Endothelial cell of umbilical vein (primary cell): ENCODE results near the gene KRTAP10-9. TPM values are rescaled to one million over a fixed set of nuclear protein-coding genes. Genes with fewer than 3 reads are reported as not detected.

Experiments used
- BruUV-seq: library from RNA; stranded (reverse); fragments of 400-500 nt; replicated peaks from 2 replicates; lab custom pipeline; 2021; lab: Mats Ljungman, UMichigan
- CTCF ChIA-PET: fragments of 300-600, 350-600 bp; sonication (Branson Sonifier 250); formaldehyde crosslinking; loops from one replicate; lab custom pipeline; 2021; ENCODE audit warnings: antibody characterized with exemption, inconsistent platforms; lab: Charles Lee
- POLR2A ChIA-PET: fragments of 300-600, 350-600 bp; sonication (Branson Sonifier 250); formaldehyde crosslinking; loops from one replicate; lab custom pipeline; 2021; ENCODE audit warnings: antibody characterized with exemption, inconsistent platforms; lab: Charles Lee
- DNase-seq: peaks from one replicate; pipeline ENCODE4 v3.0.0-alpha.2; 2011; ENCODE audit warnings: low read depth, low spot score
- FAIRE-seq: peaks from 2 replicates; lab custom pipeline; 2011; peaks lifted over from hg19 to GRCh38; lab: Jason Lieb, UNC
- H2AFZ ChIP-seq: 2 replicates; pipeline ENCODE4 v1.6.0; 2012; ENCODE audit warnings: low read depth, low read length, control low read depth, inconsistent platforms
- H3K27ac ChIP-seq: 2 replicates; pipeline ENCODE4 v1.5.1; 2011; ENCODE audit warnings: low read depth, mild to moderate bottlenecking, control low read depth, low read length, moderate library complexity; ENCODE audit not compliant: insufficient read depth
- H3K27me3 ChIP-seq, 2 experiments: 2 replicates each; pipeline versions ENCODE4 v1.6.0 to v1.6.1; 2011; ENCODE audit warnings: low read length in 2 of 2, mixed read lengths in 1 of 2; ENCODE audit not compliant: control insufficient read depth in 2 of 2, insufficient read depth in 2 of 2
- H3K36me3 ChIP-seq, 2 experiments: 2 replicates in 1 of 2; 3 replicates in 1 of 2; pipeline ENCODE4 v1.5.1; 2011; ENCODE audit warnings: low read length in 2 of 2, mild to moderate bottlenecking in 1 of 2, moderate library complexity in 1 of 2; ENCODE audit not compliant: control insufficient read depth in 2 of 2, insufficient read depth in 2 of 2; ENCODE audit errors: extremely low read depth in 1 of 2
- H3K4me1 ChIP-seq: 3 replicates; pipeline ENCODE4 v1.5.1; 2011; ENCODE audit warnings: mild to moderate bottlenecking, low read length; ENCODE audit not compliant: control insufficient read depth, insufficient read depth; ENCODE audit errors: extremely low read depth
- H3K4me2 ChIP-seq: 2 replicates; pipeline ENCODE4 v1.6.1; 2011; ENCODE audit warnings: low read length, control low read depth, mixed read lengths; ENCODE audit not compliant: insufficient read depth
- H3K4me3 ChIP-seq, 3 experiments: fragments of 200-600 bp in 1 of 3; sonication (generic), shearing (Covaris generic) in 1 of 3; replicated peaks in 1 of 3; 2 replicates each; pipeline ENCODE4 v1.5.1; 2011 to 2016; ENCODE audit warnings: control low read depth in 3 of 3, low read length in 3 of 3, mild to moderate bottlenecking in 2 of 3, inconsistent platforms in 1 of 3, low read depth in 1 of 3, moderate library complexity in 1 of 3; ENCODE audit not compliant: insufficient read depth in 1 of 3
- H3K79me2 ChIP-seq: 2 replicates; pipeline ENCODE4 v1.6.0; 2012; ENCODE audit warnings: low read length, inconsistent platforms; ENCODE audit not compliant: control insufficient read depth, insufficient read depth
- H3K9ac ChIP-seq: replicated peaks from 2 replicates; pipeline ENCODE3; 2011; ENCODE audit warnings: low read length, control low read depth; ENCODE audit not compliant: insufficient read depth; ENCODE audit errors: extremely low read depth
- H3K9me1 ChIP-seq: replicated peaks from 3 replicates; pipeline ENCODE4 v1.6.0; 2011; ENCODE audit warnings: mild to moderate bottlenecking, low read length; ENCODE audit not compliant: control insufficient read depth, insufficient read depth; ENCODE audit errors: extremely low read depth
- H3K9me3 ChIP-seq: replicated peaks from 2 replicates; pipeline ENCODE4 v1.5.1; 2012; ENCODE audit warnings: low read length, inconsistent platforms; ENCODE audit not compliant: control insufficient read depth, insufficient read depth
- H4K20me1 ChIP-seq: replicated peaks from 2 replicates; pipeline ENCODE3; 2011; ENCODE audit warnings: mild to moderate bottlenecking, low read length; ENCODE audit not compliant: control insufficient read depth, insufficient read depth; ENCODE audit errors: extremely low read depth
- CTCF ChIP-seq, 2 donors: IDR thresholded peaks; 1 replicate in 1 of 2; 2 replicates in 1 of 2; pipeline ENCODE4 v1.5.1; 2011; ENCODE audit warnings: low read length in 2 of 2, mild to moderate bottlenecking in 2 of 2, moderate library complexity in 2 of 2, control low read depth in 1 of 2, inconsistent platforms in 1 of 2, low read depth in 1 of 2; ENCODE audit not compliant: insufficient read depth in 1 of 2; ENCODE audit errors: extremely low read depth in 1 of 2
- EZH2 ChIP-seq: IDR thresholded peaks from 2 replicates; pipeline ENCODE4 v1.6.1; 2012; ENCODE audit warnings: borderline replicate concordance, low read depth, mild to moderate bottlenecking, moderate library complexity, low read length, inconsistent platforms; ENCODE audit not compliant: severe bottlenecking
- FOS ChIP-seq: IDR thresholded peaks from 2 replicates; pipeline ENCODE4 v1.6.1; 2011; ENCODE audit warnings: mild to moderate bottlenecking, low read length, moderate library complexity, borderline replicate concordance; ENCODE audit not compliant: insufficient read depth
- GATA2 ChIP-seq: IDR thresholded peaks from 2 replicates; pipeline ENCODE4 v1.7.0; 2011; ENCODE audit warnings: low read depth, mild to moderate bottlenecking, moderate library complexity, mixed read lengths, low read length; ENCODE audit not compliant: insufficient read length, insufficient read depth
- JUN ChIP-seq: IDR thresholded peaks from 2 replicates; pipeline ENCODE4 v1.6.1; 2011; ENCODE audit warnings: borderline replicate concordance, low read depth; ENCODE audit not compliant: insufficient read length, insufficient read depth
- MAX ChIP-seq: IDR thresholded peaks from 2 replicates; pipeline ENCODE4 v1.6.1; 2011; ENCODE audit not compliant: insufficient read depth, insufficient read length
- MYC ChIP-seq: IDR thresholded peaks from one replicate; pipeline ENCODE4 v1.6.1; 2011; ENCODE audit warnings: mild to moderate bottlenecking, low read depth, low read length
- POLR2AphosphoS5 ChIP-seq: IDR thresholded peaks from 2 replicates; pipeline ENCODE4 v1.6.1; 2012; ENCODE audit warnings: low read depth, mild to moderate bottlenecking, control low read depth, low read length, moderate library complexity; ENCODE audit not compliant: insufficient read depth
- dilution Hi-C: fragments of 300-500 bp; cut with MboI; formaldehyde crosslinking; loops from one replicate; pipeline ENCODE4 v1.15.0; 2019; ENCODE audit warnings: low sequenced_read_pairs; ENCODE audit not compliant: extremely low pct_ligation_motif_present
- intact Hi-C: fragments of 100-400 bp; cut with micrococcal nuclease; formaldehyde crosslinking; loops from one replicate; pipeline ENCODE4 v1.10.0; 2022
- polyA plus RNA-seq, 4 experiments: library from polyadenylated mRNA; depleted of rRNA in 3 of 4; stranded (reverse) in 3 of 4; unstranded in 1 of 4; fragments of >200 nt; gene quantifications; 2 replicates each; pipeline versions ENCODE4 v1.2.1 to v1.2.3, GENCODE V29; 2011 to 2012; ENCODE audit warnings: missing spikeins in 1 of 4
- total RNA-seq: library from RNA; stranded (reverse); gene quantifications from 2 replicates; pipeline ENCODE4 v1.2.3, GENCODE V29; 2021

Gene KRTAP10-9
- total and polyA plus RNA-seq, 2 donors (not counting 3 experiments of a cell fraction or from before 2014, with no cell fraction given), result not detected

GRCh38 chr21:44583800-44584147, 43.1 kb upstream of the KRTAP10-9 start:
- Histone ChIP-seq H3K9me3 (no peaks in the 10 kb centered on the region), H3K4me2 (no peak overlapping the region), H3K9ac (no peak overlapping the region), H3K36me3 (no peaks in the 10 kb centered on the region), H3K4me3 (no peak overlapping the region), H4K20me1 (no peaks in the 10 kb centered on the region), H3K4me1 (no peaks in the 10 kb centered on the region), H2AFZ (no peak overlapping the region), H3K79me2 (no peaks in the 10 kb centered on the region), H3K9me1 (no peaks in the 10 kb centered on the region), H3K27ac (no peak overlapping the region), H3K27me3 (peaks cover 3 to 8% of the 10 kb centered on the region in 2 experiments)
- FAIRE-seq, result no peak
- CTCF ChIA-PET, result no interaction called here
- intact Hi-C loops (no loop called here), dilution Hi-C loops (no loop called here)
- BruUV-seq, result no TSS peak
- POLR2A ChIA-PET, result no interaction called here
- no peak for TF ChIP-seq FOS
- TF ChIP-seq JUN, result no peak
- no peak for TF ChIP-seq EZH2
- TF ChIP-seq MYC, result no peak
- no peak for TF ChIP-seq GATA2
- TF ChIP-seq POLR2AphosphoS5, result no peak
- no peak for DNase-seq

GRCh38 chr21:44585892-44586291, 41.0 kb upstream of the KRTAP10-9 start:
- Histone ChIP-seq H3K4me3 (no peak overlapping the region), H4K20me1 (no peaks in the 10 kb centered on the region), H3K9ac (no peak overlapping the region), H3K4me2 (no peak overlapping the region), H2AFZ (no peak overlapping the region), H3K9me1 (no peaks in the 10 kb centered on the region), H3K36me3 (no peaks in the 10 kb centered on the region), H3K27ac (no peak overlapping the region), H3K79me2 (no peaks in the 10 kb centered on the region), H3K4me1 (no peaks in the 10 kb centered on the region), H3K27me3 (peaks cover 3 to 8% of the 10 kb centered on the region in 2 experiments), H3K9me3 (no peaks in the 10 kb centered on the region)
- BruUV-seq, result no TSS peak
- DNase-seq (no peak), FAIRE-seq (no peak)
- CTCF ChIA-PET, result no interaction called here
- dilution Hi-C loops (no loop called here), intact Hi-C loops (no loop called here)
- TF ChIP-seq FOS (no peak), MAX (no peak), GATA2 (no peak), CTCF (IDR thresholded peaks at IDR 0.05; ENCODE audit: extremely low read depth in 1 of 2, insufficient read depth in 1 of 2, low read depth in 1 of 2, low read length in 2 of 2) (no peak)
- POLR2A ChIA-PET, result no interaction called here
